GM19239 (cell line): ENCODE results near the gene MSGN1.

Experiments used
- DNase-seq: peaks from one replicate; pipeline ENCODE4 v3.0.0; 2011; ENCODE audit warnings: low spot score; ENCODE audit not compliant: insufficient read length
- FAIRE-seq: peaks from 2 replicates; lab custom pipeline; 2011; peaks lifted over from hg19 to GRCh38; lab: Jason Lieb, UNC

Gene MSGN1

GRCh38 chr2:17816396-17817245, at the start of gene MSGN1:
Gene MSGN1 (plus strand): TSS chr2:17816460. CDS start chr2:17816519, 59 bp downstream.
- no peak for FAIRE-seq
- DNase-seq, result no peak

- FAIRE-seq, result no peak
- DNase-seq, result no peak
These were observed 47.4 kb upstream of the MSGN1 start for GRCh38 chr2:17768894-17769293.

GRCh38 chr2:17771956-17772355, 44.3 kb upstream of the MSGN1 start:
- DNase-seq, result no peak

GRCh38 chr2:17772532-17772931, 43.7 kb upstream of the MSGN1 start:
- no peak for FAIRE-seq
- no peak for DNase-seq

More at GRCh38 chr2:17771956-17772355, 44.3 kb upstream of the MSGN1 start:
- FAIRE-seq, result peak; percentile 78

- no peak for DNase-seq
- no peak for FAIRE-seq
These were observed 35.7 kb upstream of the MSGN1 start for GRCh38 chr2:17780546-17780945.

- no peak for DNase-seq
- no peak for FAIRE-seq
These were observed 34.8 kb upstream of the MSGN1 start for GRCh38 chr2:17781482-17781881.

- FAIRE-seq, result no peak
- DNase-seq, result no peak
These were observed 29.5 kb upstream of the MSGN1 start for GRCh38 chr2:17786727-17787126.

GRCh38 chr2:17788773-17789172, 27.5 kb upstream of the MSGN1 start:
- FAIRE-seq, result no peak
- DNase-seq, result no peak

GRCh38 chr2:17790536-17790935, 25.7 kb upstream of the MSGN1 start:
- FAIRE-seq (peak; percentile 61), DNase-seq (no peak)

GRCh38 chr2:17791121-17791816, 25.0 kb upstream of the MSGN1 start:
- no peak for DNase-seq
- no peak for FAIRE-seq

- FAIRE-seq, result no peak
- no peak for DNase-seq
These were observed 24.5 kb upstream of the MSGN1 start for GRCh38 chr2:17791817-17792130.

GRCh38 chr2:17792515-17792914, 23.7 kb upstream of the MSGN1 start:
- FAIRE-seq (peak; percentile 8), DNase-seq (no peak)

- no peak for DNase-seq
- no peak for FAIRE-seq
These were observed 23.0 kb upstream of the MSGN1 start for GRCh38 chr2:17793296-17793695.

- FAIRE-seq, result no peak
- DNase-seq, result no peak
These were observed 22.4 kb upstream of the MSGN1 start for GRCh38 chr2:17793803-17794354.

GRCh38 chr2:17795309-17795708, 21.0 kb upstream of the MSGN1 start:
- no peak for DNase-seq
- no peak for FAIRE-seq

- DNase-seq (no peak), FAIRE-seq (no peak)
These were observed 17.9 kb upstream of the MSGN1 start for GRCh38 chr2:17798338-17798737.

- DNase-seq (no peak), FAIRE-seq (no peak)
These were observed 16.7 kb upstream of the MSGN1 start for GRCh38 chr2:17799301-17800120.

- FAIRE-seq, result no peak
- DNase-seq, result no peak
These were observed 16.0 kb upstream of the MSGN1 start for GRCh38 chr2:17800219-17800618.

- DNase-seq, result no peak
- FAIRE-seq, result no peak
These were observed 15.4 kb upstream of the MSGN1 start for GRCh38 chr2:17800693-17801458.

- DNase-seq (no peak), FAIRE-seq (no peak)
These were observed 12.8 kb upstream of the MSGN1 start for GRCh38 chr2:17803497-17803896.
